Caco-2 (cell line): ENCODE data around the gene GNB2. TPM values are rescaled to one million over a fixed set of nuclear protein-coding genes. Genes with fewer than 3 reads are reported as not detected.
"Not testable (repeated sequence)": the region's sequence is repeated elsewhere in the genome, so short reads cannot be mapped to it uniquely, and the experiment has no call there.

Experiments used
- BruUV-seq: library from RNA; stranded (reverse); fragments of 400-500 nt; replicated peaks from 2 replicates; lab custom pipeline; 2021; lab: Mats Ljungman, UMichigan
- CTCF ChIA-PET: fragments of 300-600 bp; sonication (Branson Sonifier 250); formaldehyde crosslinking; loops from one replicate; lab custom pipeline; 2022; ENCODE audit warnings: antibody characterized with exemption; lab: Charles Lee
- POLR2A ChIA-PET: fragments of 300-600 bp; sonication (Branson Sonifier 250); formaldehyde crosslinking; loops from one replicate; lab custom pipeline; 2022; ENCODE audit warnings: antibody characterized with exemption; lab: Charles Lee
- DNase-seq, 2 experiments: peaks; one replicate each; pipeline versions ENCODE4 v3.0.0 to v3.0.0-alpha.2; 2020 to 2022
- H3K27me3 ChIP-seq: replicated peaks from 2 replicates; pipeline ENCODE4 v1.6.0; 2011; ENCODE audit warnings: low read length; ENCODE audit not compliant: control insufficient read depth, insufficient read depth
- H3K36me3 ChIP-seq: 2 replicates; pipeline ENCODE4 v1.5.1; 2011; ENCODE audit warnings: low read length; ENCODE audit not compliant: control insufficient read depth, insufficient read depth
- H3K4me1 ChIP-seq: fragments of 250-450 bp; sonication (Bioruptor Pico); 2 replicates; pipeline ENCODE4 v1.5.1; 2020; ENCODE audit warnings: mild to moderate bottlenecking
- H3K4me3 ChIP-seq: 2 replicates; pipeline ENCODE4 v1.5.1; 2011; ENCODE audit warnings: low read depth, mild to moderate bottlenecking, control low read depth, low read length
- H3K9me3 ChIP-seq: fragments of 250-450 bp; sonication (Bioruptor Pico); 2 replicates; pipeline ENCODE4 v1.5.1; 2020; ENCODE audit warnings: mild to moderate bottlenecking, moderate library complexity
- H3K27ac Mint-ChIP-seq: one replicate; pipeline ENCODE4 v1.8.0; 2022; ENCODE audit warnings: mixed read lengths; ENCODE audit not compliant: unreplicated experiment
- H3K27me3 Mint-ChIP-seq: one replicate; pipeline ENCODE4 v1.8.0; 2022; ENCODE audit warnings: mixed read lengths; ENCODE audit not compliant: insufficient read depth, unreplicated experiment
- H3K36me3 Mint-ChIP-seq: one replicate; pipeline ENCODE4 v1.8.0; 2022; ENCODE audit warnings: mild to moderate bottlenecking, mixed read lengths; ENCODE audit not compliant: insufficient read depth, unreplicated experiment
- H3K4me1 Mint-ChIP-seq: one replicate; pipeline ENCODE4 v1.8.0; 2022; ENCODE audit warnings: low read depth, mixed read lengths; ENCODE audit not compliant: unreplicated experiment
- H3K4me3 Mint-ChIP-seq: one replicate; pipeline ENCODE4 v1.8.0; 2022; ENCODE audit warnings: mild to moderate bottlenecking, moderate library complexity, mixed read lengths; ENCODE audit not compliant: unreplicated experiment
- H3K9me3 Mint-ChIP-seq: one replicate; pipeline ENCODE4 v1.8.0; 2022; ENCODE audit warnings: mixed read lengths; ENCODE audit not compliant: unreplicated experiment
- intact Hi-C: fragments of 100-400 bp; cut with micrococcal nuclease; formaldehyde crosslinking; loops from one replicate; pipeline ENCODE4 v1.10.0; 2022; ENCODE audit not compliant: unreplicated experiment
- total RNA-seq: library from RNA; stranded (reverse); gene quantifications from 2 replicates; pipeline ENCODE4 v1.2.3, GENCODE V29; 2022
- TF ChIP-seq, protein P1 (sequence below), 2 experiments: fragments of 200-600 bp in 1 of 2; IDR thresholded peaks; 1 replicate in 1 of 2; 2 replicates in 1 of 2; pipeline versions ENCODE4 v1.5.1 to v1.8.0; 2011 to 2022; ENCODE audit warnings: antibody characterized with exemption in 1 of 2, control low read depth in 1 of 2, inconsistent platforms in 1 of 2, low read depth in 1 of 2, low read length in 1 of 2, mild to moderate bottlenecking in 1 of 2, moderate library complexity in 1 of 2; ENCODE audit not compliant: insufficient read depth in 1 of 2, severe bottlenecking in 1 of 2, unreplicated experiment in 1 of 2

The GNB2 gene
- total RNA-seq, 1 experiment from 2014 or later, result 200 TPM

DNA sequence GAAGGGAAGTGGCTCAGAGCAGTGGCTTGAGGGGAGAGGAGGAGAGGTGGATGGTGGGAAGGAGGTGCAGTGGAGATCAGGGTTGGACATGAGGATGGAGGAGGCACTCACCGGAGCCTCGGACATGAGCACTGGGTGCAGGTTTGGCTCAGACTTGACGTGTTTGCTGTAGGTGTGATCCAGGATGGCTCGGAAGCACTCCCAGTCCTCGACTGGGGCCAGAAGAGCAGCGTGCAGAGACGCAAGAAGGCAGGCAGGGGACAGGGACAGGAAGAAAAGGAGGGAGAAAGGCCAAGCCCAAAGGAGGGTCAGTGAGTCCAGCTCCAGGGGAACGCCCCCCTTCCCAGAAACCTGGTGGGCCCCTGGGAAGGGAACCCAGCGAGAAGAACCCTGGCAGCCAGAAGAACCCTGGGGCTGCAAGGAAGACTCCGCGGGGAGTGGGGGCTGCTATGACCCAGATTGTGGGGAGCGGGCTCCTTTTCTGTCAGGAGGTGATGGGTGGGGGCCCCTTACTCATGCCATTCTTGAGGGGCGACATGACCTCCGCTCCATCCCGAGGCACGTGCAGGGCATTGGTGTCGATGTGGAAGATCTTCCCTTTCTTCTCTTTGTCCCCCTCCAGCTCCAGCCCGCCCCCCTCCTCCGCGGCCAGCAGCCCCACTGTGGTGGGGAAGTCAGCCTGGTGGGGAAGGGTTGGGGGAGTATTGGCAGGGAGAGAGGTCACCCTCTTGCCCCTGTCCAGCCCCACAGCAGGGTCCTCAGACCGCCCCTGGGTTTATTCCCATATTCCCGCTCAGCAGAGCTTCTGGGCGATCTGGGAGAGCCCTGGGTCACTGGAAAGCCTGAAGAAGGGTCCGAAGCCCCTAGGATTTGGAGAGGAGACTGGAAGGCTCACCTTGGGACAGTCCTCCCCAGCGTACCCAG, 18.4 kb upstream of the GNB2 start:
- Histone ChIP-seq H3K9me3 (no peaks in the 10 kb centered on the region), H3K36me3 (no peaks in the 10 kb centered on the region), H3K4me3 (no peak overlapping the region), H3K4me1 (peaks cover 6% of the 10 kb centered on the region), H3K27me3 (no peaks in the 10 kb centered on the region; the same call in 1 of the 2 replicates)
- CTCF ChIA-PET, result no interaction called here
- POLR2A ChIA-PET, result interaction anchor here (0.6 kb wide), 1 partner anchor 43 kb away, joined by 3 read pairs; no protein-coding TSS in a partner anchor
- TF ChIP-seq, protein P1, sequence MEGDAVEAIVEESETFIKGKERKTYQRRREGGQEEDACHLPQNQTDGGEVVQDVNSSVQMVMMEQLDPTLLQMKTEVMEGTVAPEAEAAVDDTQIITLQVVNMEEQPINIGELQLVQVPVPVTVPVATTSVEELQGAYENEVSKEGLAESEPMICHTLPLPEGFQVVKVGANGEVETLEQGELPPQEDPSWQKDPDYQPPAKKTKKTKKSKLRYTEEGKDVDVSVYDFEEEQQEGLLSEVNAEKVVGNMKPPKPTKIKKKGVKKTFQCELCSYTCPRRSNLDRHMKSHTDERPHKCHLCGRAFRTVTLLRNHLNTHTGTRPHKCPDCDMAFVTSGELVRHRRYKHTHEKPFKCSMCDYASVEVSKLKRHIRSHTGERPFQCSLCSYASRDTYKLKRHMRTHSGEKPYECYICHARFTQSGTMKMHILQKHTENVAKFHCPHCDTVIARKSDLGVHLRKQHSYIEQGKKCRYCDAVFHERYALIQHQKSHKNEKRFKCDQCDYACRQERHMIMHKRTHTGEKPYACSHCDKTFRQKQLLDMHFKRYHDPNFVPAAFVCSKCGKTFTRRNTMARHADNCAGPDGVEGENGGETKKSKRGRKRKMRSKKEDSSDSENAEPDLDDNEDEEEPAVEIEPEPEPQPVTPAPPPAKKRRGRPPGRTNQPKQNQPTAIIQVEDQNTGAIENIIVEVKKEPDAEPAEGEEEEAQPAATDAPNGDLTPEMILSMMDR (IDR thresholded peaks at IDR 0.05; ENCODE audit: insufficient read depth in 1 of 2, low read depth in 1 of 2, low read length in 1 of 2, severe bottlenecking in 1 of 2, unreplicated experiment in 1 of 2), result no peak
- intact Hi-C loops, result no loop called here
- Mint-ChIP-seq H3K27ac (no peak overlapping the region), H3K36me3 (no peaks in the 10 kb centered on the region), H3K4me1 (peaks cover 4% of the 10 kb centered on the region), H3K9me3 (no peaks in the 10 kb centered on the region), H3K4me3 (no peak overlapping the region), H3K27me3 (no peaks in the 10 kb centered on the region)
- no peak for DNase-seq
- BruUV-seq, result no TSS peak

DNA sequence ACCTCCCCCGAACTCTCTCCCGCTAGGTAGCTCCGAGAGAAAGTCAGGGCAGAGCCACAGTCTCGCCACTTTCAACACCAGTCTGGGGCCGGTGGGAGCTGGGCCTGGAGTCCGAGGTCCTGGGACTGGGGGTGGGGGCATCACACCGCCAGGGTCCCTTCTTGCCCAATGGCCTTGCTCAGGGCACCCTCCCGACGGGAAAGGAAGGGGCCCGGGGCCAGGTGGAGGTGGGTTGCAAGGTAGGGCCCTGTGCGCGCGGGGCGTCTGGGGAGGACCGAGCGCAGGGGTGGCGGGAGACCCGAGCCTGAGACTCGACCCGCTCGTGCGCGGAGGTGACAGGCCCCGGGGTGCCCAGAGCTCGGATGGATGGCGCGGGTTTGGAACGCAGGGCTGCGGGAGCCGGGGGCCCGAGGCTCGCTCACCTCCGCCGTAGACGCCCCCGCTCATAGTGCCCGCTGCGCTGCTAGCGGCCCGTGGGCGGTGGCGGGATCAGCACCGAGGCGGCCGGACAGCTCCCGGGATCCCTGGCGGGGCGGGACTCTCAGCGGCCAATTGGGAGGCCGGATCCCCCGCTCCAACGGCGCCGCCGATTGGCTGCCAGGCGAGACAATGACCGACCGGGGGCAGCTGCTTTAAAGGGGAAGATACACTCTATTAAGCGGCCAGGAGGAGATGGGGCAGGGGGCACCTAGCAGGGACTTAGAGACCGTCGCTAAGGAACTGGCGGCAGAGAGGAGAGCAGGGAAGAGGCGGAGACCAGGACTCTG, 17.4 kb upstream of the GNB2 start, which contains the start of gene ACTL6B:
Gene ACTL6B, minus strand, starts transcription at position 541 of the 767 bp plus-strand sequence. Its CDS starts 94 bp downstream, at position 447.
- TF ChIP-seq, protein P1 (IDR thresholded peaks at IDR 0.05; ENCODE audit: insufficient read depth in 1 of 2, low read depth in 1 of 2, low read length in 1 of 2, severe bottlenecking in 1 of 2, unreplicated experiment in 1 of 2), result no peak
- intact Hi-C loops, result no loop called here
- Mint-ChIP-seq H3K27ac (no peak within 1 kb of the TSS), H3K9me3 (no peaks in the 10 kb centered on the region), H3K4me3 (no peak within 1 kb of the TSS), H3K36me3 (no peaks in the 10 kb centered on the region), H3K4me1 (no peaks in the 10 kb centered on the region), H3K27me3 (no peaks in the 10 kb centered on the region)
- ChIA-PET CTCF (no interaction called here), POLR2A (no interaction called here)
- peaks cover 6% of the 10 kb centered on the region for H3K4me1 ChIP-seq
- H3K9me3 ChIP-seq, result no peaks in the 10 kb centered on the region
- H3K27me3 ChIP-seq, result no peaks in the 10 kb centered on the region; the same call in 1 of the 2 replicates
- no TSS peak for BruUV-seq
- no peaks in the 10 kb centered on the region for H3K36me3 ChIP-seq
- peak in 1 of 2 experiments; percentile 51 for DNase-seq
- no peak within 1 kb of the TSS for H3K4me3 ChIP-seq

DNA sequence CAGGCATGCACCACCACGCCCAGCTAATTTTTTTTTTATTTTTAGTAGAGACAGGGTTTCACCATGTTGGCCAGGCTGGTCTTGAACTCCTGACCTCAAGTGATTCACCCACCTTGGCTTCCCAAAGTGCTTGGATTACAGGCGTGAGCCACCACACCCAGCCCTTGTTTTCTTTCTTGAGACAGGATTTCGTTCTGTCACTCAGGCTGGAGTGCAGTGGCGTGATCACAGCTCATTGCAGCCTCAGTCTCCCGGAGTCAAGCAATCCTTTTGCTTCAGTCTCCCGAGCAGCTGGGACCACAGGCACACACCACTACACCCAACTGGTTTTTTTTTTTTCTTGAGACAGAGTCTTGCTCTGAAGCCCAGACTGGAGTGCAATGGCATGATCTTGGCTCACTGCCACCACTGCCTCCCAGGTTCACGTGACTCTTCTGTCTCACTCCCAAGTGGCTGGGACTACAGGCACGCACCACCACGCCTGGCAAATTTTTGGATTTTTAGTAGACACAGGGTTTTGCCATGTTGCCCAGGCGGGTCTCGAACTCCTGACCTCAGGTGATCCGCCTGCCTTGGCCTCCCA, 11.3 kb upstream of the GNB2 start:
- H3K9me3 Mint-ChIP-seq, H3K27ac Mint-ChIP-seq, POLR2A ChIA-PET, H3K36me3 ChIP-seq, H3K4me3 Mint-ChIP-seq, DNase-seq, H3K4me1 Mint-ChIP-seq, BruUV-seq, intact Hi-C loops, H3K27me3 ChIP-seq, H3K4me3 ChIP-seq, H3K36me3 Mint-ChIP-seq, H3K27me3 Mint-ChIP-seq, H3K9me3 ChIP-seq, H3K4me1 ChIP-seq: not testable (repeated sequence)
- CTCF ChIA-PET, result interaction anchor here (0.7 kb wide), 1 partner anchor 43 kb away, joined by 3 read pairs; no protein-coding TSS in a partner anchor
